Tibial nerve (tissue), 4 donors: Measurements from ENCODE around the gene HS2ST1.

Experiments used
- EP300 ChIP-seq, 2 donors: sonication (generic); formaldehyde crosslinking; IDR thresholded peaks; one replicate each; pipeline ENCODE4 v1.6.1; 2017; ENCODE audit warnings: antibody characterized with exemption in 2 of 2, mild to moderate bottlenecking in 1 of 2
- TF ChIP-seq, protein P1 (sequence below), 5 experiments: fragments of 200-600 bp in 3 of 5; fragments of 450-650 bp in 2 of 5; sonication (generic) in 3 of 5; IDR thresholded peaks; one replicate each; pipeline ENCODE4 v1.5.1; 2016 to 2019; ENCODE audit warnings: antibody characterized with exemption in 5 of 5, mild to moderate bottlenecking in 3 of 5, moderate library complexity in 2 of 5

- TF ChIP-seq, protein P1, sequence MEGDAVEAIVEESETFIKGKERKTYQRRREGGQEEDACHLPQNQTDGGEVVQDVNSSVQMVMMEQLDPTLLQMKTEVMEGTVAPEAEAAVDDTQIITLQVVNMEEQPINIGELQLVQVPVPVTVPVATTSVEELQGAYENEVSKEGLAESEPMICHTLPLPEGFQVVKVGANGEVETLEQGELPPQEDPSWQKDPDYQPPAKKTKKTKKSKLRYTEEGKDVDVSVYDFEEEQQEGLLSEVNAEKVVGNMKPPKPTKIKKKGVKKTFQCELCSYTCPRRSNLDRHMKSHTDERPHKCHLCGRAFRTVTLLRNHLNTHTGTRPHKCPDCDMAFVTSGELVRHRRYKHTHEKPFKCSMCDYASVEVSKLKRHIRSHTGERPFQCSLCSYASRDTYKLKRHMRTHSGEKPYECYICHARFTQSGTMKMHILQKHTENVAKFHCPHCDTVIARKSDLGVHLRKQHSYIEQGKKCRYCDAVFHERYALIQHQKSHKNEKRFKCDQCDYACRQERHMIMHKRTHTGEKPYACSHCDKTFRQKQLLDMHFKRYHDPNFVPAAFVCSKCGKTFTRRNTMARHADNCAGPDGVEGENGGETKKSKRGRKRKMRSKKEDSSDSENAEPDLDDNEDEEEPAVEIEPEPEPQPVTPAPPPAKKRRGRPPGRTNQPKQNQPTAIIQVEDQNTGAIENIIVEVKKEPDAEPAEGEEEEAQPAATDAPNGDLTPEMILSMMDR (IDR thresholded peaks at IDR 0.05) = no peak
- TF ChIP-seq EP300 (IDR thresholded peaks at IDR 0.05) = no peak
Measured at GRCh38 chr1:86998727-86999126, 84.3 kb downstream of the HS2ST1 start.
